Activated CD8-positive, alpha-beta memory T cell treated with anti-CD3 and anti-CD28 coated beads for 4 hours (primary cell): ENCODE measurements around the gene APOL6.

Source experiments
- DNase-seq, 2 donors: peaks; one replicate each; pipeline ENCODE4 v3.0.0-alpha.2; 2020; ENCODE audit warnings: low read depth in 2 of 2

APOL6 gene

DNA sequence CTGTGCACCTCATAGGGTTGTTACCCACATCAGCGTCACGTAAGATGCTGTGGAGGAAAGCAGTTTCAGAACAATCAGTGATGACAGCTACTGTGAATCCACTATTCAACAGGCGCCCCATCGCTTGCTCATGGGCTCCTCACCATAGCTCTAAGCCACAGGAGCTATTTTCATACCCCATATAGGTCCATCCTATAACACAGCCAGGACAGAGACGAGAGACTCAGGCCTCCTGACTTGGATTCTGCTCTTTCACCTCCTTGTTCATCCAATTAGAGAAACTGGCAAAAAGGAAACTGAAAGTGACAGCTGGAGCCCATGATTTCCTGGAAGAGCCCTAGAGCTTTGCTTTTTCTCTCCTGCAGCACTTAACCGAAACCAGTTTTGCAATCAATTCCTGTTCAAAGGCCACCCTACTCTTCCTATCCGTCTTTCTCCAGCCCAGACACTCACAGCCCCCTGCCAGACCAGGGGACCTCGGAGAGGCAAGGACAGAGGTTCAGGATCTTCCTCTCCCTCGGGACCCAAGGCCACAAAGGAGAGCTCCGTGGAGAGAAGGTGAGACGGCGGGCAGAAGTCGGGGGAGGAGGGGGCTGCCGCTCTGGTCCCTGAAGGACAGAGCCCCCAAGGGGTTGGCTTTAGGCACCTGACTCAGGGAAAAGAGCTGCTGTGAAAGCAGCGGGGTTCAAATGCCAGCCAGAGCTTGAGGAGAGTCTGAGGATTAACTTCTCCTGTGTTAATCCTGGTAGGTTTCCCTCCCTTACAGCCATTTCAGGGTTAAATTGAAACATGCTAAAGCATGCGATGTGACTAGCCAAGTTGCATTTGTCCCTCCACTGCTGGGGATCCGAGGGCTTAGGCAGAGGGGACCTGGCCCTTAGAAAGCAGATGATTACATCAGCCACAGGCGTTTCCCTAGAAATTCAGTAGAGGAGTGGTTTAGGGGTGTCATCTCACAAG, at the start of gene APOL6:
Gene APOL6, plus strand, starts transcription at position 381 of the 960 bp plus-strand sequence. CDS start 7,980 bp downstream, outside the sequence.
- peak; percentile 36 to 54 for DNase-seq

DNA sequence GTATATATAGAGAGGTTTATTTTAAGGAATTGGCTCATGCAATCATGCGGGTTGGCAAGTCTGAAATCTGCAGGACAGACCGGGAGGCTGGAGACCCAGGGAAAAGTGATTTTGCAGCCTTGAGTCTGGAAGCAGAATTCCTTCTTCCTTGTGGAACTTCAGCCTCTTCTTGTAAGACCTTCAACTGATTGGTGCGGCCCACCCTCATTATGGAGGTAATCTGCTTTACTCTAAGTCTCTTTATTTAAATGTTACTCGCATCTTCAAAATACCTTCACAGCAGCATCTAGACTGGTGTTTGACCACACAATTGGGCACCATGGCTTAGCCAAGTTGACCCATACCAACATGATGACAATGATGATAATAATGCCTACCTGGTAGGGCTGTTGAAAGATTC, 48.9 kb upstream of the APOL6 start:
- DNase-seq = no peak

DNA sequence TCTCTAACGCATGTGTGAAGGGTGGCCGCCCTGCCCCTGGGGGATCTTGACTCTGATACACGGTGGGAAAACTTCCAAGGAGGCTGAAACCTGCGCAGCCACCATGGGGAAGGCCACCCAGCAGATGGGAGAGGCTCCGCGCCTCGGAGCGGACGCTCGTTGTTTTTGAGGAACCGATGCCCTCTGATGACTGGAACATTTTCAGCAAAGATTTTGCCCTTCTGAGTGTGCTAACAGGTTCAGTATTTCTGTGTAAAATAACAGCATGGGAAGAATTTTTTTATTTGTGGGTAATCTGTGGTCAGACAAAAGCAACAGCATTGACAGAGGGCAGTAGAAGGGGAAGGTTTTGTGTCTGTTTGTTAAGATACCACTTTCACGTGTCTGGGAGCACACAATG, 47.8 kb upstream of the APOL6 start:
- DNase-seq = no peak

DNA sequence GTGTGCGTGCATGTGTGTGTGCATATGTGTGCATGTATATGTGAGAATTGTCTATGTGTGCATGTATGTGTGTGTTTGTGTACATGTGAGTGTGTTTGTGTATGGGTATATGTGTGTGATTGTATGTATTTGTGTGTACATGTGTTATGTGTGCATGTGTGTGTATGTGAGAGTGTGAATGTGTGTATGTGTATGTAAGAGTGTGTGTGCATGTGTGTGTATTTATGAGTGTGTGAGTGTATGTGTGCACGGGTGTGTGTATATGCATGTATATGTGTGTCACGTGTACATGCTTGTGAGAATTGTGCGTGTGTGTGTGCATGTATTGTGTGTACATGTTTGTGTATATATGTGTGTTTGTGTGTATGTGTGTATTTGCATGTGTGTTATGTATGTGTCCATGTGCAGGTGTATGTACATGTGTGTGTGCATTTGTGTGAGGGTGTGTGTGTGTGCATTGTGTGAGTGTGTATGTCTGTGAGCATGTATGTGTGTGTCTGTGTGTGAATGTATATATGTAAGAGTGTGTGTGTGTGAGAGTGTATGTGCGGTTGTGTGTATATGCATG, 47.1 kb upstream of the APOL6 start:
- no peak for DNase-seq

DNA sequence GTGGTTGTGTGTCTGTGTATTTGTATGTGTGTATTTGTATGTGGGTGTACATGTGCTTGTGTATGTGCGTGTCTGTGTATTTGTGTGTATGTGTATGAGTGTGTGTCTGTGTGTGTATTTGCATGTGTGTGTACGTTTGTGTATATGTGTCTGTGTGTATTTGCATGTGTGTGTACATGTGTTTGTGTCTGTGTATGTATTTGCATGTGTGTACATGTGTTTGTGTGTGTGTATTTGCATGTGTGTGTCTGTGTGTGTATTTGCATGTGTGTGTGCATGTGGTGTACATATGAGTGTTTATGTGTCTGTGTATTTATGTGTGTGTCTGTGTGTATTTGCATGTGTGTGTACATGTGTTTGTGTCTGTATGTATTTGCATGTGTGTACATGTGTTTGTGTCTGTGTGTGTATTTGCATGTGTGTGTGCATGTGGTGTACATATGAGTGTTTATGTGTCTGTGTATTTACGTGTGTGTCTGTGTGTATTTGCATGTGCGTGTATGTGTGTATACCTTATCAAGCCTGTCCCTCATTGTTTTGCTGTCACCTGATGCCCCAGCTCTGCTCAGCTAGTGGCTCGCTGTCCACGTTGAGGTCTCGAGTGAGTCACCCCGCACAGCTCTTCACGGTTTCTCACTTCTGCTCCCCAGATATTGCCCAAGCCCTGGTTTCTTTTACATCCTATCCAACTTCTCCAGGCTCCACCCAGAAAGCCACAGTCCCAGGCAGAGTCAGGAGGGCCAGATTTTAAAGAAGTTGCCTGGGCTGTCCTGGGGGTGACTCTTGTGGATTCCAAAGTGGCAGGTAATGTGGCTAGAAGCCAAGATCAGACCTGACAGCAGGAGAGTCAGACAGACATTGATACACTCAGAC, 46.3 kb upstream of the APOL6 start:
- no peak for DNase-seq

- DNase-seq = no peak
Observed at GRCh38 chr22:35604621-35605368, 43.5 kb upstream of the APOL6 start.

- DNase-seq = no peak
Observed at GRCh38 chr22:35605369-35605680, 42.9 kb upstream of the APOL6 start.

- no peak for DNase-seq
Observed at GRCh38 chr22:35605851-35606481, 42.3 kb upstream of the APOL6 start.

DNA sequence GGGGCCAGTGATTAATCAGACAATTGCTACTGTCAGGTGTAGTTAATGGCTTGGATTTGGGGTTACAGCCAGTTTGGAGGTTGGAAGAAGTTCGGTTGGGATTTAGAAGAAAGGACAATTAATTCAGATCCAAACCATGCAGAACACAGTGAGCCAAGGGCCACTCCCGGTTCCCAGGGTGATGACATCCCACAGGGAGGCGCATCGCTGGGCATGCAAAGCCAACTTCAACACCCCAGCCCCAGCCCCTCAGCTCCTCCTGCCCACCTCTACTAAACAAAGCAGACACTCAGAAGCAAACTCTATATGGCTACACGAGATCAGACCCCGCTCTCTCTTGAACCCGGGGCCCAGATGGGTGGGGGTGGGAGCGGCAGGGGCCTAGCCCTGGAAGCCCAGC, 41.3 kb upstream of the APOL6 start:
- DNase-seq = no peak

DNA sequence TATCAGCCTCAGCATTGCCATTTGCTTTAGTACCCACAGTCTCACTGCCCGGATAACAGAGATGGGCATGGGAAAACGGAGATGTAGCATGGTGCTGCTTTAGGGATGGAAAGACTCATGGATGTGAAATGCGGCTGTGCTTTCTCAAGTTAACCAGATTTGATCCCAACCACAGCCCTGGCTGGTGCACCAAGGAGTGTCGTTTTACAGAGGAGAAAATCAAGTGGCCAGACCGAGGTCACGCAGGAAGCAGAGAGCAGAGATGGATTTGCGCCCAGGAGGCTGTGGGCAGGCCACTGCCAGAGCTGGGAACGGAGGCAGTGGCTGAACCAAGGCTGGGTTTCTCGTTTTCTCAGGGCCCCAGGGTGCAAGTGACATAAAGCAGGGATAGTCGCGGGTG, 40.2 kb upstream of the APOL6 start:
- DNase-seq = no peak

DNA sequence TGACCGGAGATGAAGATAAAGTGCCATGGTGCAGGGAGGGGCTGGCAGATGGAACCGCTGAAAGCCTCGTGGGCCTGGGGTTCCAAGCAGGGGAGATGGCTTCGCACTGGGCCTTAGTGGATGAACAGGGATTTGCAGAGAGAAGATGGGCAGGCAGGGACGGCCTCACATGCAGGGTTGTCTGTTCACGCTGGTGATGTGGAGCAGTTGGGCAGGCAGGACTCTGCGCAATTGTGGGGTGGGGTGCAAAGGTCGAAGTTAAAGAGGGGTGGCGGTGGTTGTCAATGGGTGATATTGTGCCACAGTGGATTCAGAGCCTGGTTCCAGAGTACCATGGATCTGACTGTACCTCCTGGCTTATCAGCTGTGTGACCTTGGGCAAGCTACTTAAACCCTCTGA, 39.0 kb upstream of the APOL6 start:
- DNase-seq = no peak

DNA sequence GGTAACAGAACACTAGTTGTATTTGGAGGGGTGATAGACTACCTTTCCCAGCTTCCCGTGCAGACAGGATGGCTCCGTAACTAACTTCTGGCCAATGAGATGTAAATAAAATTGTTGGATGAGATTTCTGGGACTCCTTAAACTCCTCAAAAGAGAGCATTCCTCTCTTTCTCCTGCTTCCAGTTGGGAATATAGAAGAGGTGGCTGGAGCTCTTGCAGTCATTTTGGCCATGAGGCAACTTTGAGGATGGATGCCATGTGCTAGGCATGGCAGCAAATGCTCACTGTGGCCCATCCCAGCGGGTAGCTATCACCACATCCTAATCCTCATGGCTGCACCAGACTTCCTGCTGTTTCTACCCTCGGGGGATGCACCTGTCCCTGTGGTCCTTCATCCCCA, 38.5 kb upstream of the APOL6 start:
- DNase-seq = no peak

DNA sequence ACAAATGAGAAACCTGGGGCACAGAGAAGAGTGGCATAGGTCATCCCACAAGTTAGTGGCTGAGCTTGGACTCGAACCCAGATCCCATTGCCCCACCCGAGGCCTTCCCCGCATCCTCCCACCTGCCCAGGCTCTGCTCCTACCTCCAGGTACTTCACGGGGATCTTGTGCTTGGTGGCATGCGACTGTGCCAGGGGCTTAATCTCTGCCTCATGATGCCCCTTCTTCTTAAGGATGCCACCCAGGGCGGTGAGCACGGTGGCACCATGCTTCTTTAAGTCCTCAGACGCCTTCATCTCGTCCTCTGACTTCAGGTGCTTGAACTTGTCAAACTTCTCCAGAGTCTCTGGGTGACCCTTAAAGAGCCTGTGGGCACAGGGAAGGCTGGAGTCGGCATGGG, 37.5 kb upstream of the APOL6 start:
- no peak for DNase-seq

GRCh38 chr22:35611200-35611890, 36.9 kb upstream of the APOL6 start:
- DNase-seq = no peak

DNA sequence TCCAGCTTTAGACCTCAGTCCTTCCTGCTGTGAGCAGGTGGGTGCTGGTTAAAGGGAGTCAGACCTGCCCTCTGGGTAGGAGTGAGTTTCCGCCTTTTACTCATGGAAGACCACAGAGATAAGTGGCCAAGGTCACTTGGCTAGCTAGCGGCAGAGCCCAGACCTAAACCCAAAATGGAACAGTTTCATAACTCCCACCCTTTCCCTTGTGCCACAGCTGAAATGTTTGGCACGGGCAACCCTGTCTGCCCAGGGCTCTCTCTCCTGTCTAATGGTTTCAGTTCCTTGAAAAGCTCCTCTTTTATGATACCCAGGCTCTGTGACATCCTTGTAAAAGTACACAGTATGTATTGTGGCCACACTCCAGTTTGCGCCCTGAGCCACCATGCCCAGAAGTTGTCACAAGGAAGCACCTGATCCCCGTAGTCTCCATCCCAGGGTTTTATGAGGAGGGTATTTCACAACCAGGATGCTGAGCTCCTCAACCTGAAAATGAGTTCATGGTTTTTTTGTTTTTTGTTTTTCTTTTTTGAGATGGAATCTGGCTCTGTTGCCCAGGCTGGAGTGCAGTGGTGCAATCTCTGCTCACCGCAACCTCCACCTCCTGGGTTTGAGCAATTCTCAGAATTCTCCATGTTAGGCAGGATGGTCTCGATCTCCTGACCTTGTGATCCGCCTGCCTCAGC, 36.2 kb upstream of the APOL6 start:
- DNase-seq = no peak

DNA sequence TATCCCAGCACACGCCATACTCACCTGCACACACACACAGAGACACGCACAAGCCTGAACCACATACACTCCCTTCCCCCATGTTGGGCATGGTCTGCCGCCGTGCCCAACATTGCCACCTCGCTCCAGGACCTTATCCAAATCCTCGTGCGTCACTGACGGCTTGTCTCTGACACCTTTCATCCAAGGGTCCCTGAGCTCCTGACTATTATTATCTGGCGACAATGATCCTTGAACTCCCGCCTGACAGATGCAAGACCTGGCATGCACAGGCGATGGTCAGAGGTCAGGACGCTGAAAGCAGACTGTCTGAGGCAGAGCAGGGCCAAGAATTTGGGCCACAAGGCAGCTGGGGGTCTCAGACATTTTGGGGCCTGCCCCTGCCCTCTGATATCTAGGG, 35.3 kb upstream of the APOL6 start:
- DNase-seq = no peak

DNA sequence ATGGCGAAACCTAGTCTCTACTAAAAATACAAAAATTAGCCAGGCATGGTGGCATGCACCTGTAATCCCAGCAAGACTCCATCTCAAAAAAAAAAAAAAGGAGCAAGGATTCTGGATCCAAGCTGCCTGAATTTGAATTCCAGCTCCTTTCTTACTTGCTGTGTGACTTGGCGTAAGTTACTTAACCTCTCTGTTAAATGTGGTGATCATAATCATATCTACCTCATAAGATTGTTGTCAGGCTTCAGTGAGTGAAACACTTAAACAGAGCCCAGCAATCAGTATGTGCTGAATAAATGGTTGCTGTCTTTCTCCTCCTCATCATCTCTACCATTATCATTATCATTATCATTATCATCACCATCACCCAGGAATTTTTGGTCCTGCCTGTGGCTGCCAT, 33.8 kb upstream of the APOL6 start:
- DNase-seq = no peak

GRCh38 chr22:35615156-35615555, 33.1 kb upstream of the APOL6 start:
- no peak for DNase-seq

DNA sequence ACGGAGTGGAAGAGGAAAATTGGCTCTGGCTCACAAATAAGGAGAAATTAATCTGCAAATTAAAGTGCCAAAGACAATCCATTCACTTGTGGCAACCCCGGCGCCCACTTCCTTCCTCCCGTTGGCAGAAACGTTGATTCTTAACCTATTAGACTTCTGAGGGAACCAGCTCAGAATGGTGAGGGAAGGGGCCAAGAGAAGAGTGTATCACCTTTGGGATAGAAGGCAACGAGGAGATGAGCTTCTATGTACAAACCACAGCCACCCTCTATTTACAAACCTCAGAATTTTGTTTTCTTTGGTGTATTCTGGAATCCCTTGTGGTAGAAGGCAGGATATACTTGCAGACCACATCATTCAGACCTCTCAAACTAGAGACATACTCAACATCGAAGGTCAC, 32.2 kb upstream of the APOL6 start:
- DNase-seq = no peak

- no peak for DNase-seq
Observed at GRCh38 chr22:35617137-35617755, 31.0 kb upstream of the APOL6 start, which contains the start of gene MB. MB (minus strand) TSS chr22:35617329; CDS start chr22:35617257, 72 bp downstream.
